PC-3 (cell line): ENCODE data around the gene MCTS1.

Experiments used
- EZH2 ChIP-seq: fragments of 300-600 bp; sonication (generic); IDR thresholded peaks from one replicate; pipeline ENCODE4 v1.6.1; 2017; ENCODE audit warnings: antibody characterized with exemption, mild to moderate bottlenecking, low read length; ENCODE audit not compliant: unreplicated experiment
- EZH2phosphoT487 ChIP-seq: fragments of 300-600 bp; sonication (generic); IDR thresholded peaks from 2 replicates; pipeline ENCODE4 v1.6.1; 2018; ENCODE audit warnings: mild to moderate bottlenecking, antibody characterized with exemption, low read length, borderline replicate concordance
- TF ChIP-seq, protein P1 (sequence below): fragments of 300-600 bp; sonication (generic); conservative IDR thresholded peaks from 2 replicates; pipeline ENCODE4 v1.5.1; 2017; ENCODE audit warnings: antibody characterized with exemption, low read depth, mild to moderate bottlenecking, low read length

DNA sequence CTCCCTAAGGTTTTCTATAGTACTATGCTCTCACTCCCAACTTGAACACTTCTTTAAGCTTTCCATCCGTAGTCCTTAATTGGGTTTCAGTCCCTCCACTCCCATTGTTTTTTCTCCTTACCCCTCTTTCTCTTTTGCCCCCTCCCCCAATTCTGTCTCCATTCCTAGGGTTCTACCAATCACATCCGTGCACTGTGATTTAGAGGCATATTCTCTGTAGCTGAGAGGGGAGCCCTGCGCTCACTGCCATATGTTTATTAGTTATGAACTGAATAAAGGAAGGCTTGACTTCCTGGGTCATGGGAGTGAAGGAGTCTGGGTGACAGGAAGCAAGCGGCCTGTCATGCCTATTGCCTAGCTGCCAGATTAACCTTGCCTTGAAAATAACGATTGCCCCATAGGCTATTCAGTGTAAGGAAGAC is 471 bp downstream of the MCTS1 start:
- TF ChIP-seq, protein P1, sequence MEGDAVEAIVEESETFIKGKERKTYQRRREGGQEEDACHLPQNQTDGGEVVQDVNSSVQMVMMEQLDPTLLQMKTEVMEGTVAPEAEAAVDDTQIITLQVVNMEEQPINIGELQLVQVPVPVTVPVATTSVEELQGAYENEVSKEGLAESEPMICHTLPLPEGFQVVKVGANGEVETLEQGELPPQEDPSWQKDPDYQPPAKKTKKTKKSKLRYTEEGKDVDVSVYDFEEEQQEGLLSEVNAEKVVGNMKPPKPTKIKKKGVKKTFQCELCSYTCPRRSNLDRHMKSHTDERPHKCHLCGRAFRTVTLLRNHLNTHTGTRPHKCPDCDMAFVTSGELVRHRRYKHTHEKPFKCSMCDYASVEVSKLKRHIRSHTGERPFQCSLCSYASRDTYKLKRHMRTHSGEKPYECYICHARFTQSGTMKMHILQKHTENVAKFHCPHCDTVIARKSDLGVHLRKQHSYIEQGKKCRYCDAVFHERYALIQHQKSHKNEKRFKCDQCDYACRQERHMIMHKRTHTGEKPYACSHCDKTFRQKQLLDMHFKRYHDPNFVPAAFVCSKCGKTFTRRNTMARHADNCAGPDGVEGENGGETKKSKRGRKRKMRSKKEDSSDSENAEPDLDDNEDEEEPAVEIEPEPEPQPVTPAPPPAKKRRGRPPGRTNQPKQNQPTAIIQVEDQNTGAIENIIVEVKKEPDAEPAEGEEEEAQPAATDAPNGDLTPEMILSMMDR = no peak
- TF ChIP-seq EZH2phosphoT487 (no peak), EZH2 (no peak)
